SK-N-SH treated with all-trans-retinoic acid at 6 μM for 48 hours (cell line): ENCODE measurements around the gene GRM4.

Source experiments
- ARNTL ChIP-seq: fragments of 450-650 bp; formaldehyde crosslinking; IDR thresholded peaks from 2 replicates; pipeline ENCODE4 v1.5.0; 2020; ENCODE audit warnings: low read depth, mild to moderate bottlenecking, moderate library complexity, borderline replicate concordance
- OSR1 ChIP-seq: fragments of 250-450 bp; sonication (Bioruptor Pico); IDR thresholded peaks from 2 replicates; pipeline ENCODE4 v1.8.0; 2022; ENCODE audit warnings: moderate library complexity, mild to moderate bottlenecking, inconsistent platforms
- PATZ1 ChIP-seq: fragments of 250-450 bp; sonication (Bioruptor Pico); IDR thresholded peaks from 2 replicates; pipeline ENCODE4 v1.8.0; 2020; ENCODE audit warnings: mild to moderate bottlenecking, moderate library complexity, borderline replicate concordance
- PPARA ChIP-seq: fragments of 250-450 bp; sonication (Bioruptor Pico); IDR thresholded peaks from 2 replicates; pipeline ENCODE4 v1.5.0; 2020; ENCODE audit warnings: mild to moderate bottlenecking, borderline replicate concordance
- SNAI2 ChIP-seq: fragments of 250-450 bp; sonication (Bioruptor Pico); IDR thresholded peaks from 2 replicates; pipeline ENCODE4 v1.5.0; 2020; ENCODE audit warnings: mild to moderate bottlenecking, moderate library complexity
- TSHZ2 ChIP-seq: fragments of 250-450 bp; sonication (Bioruptor Pico); IDR thresholded peaks from 2 replicates; pipeline ENCODE4 v1.5.0; 2020; ENCODE audit warnings: mild to moderate bottlenecking, moderate library complexity
- ZFP3 ChIP-seq: fragments of 250-450 bp; sonication (Bioruptor Pico); IDR thresholded peaks from 2 replicates; pipeline ENCODE4 v1.5.0; 2020; ENCODE audit warnings: mild to moderate bottlenecking, moderate library complexity

GRCh38 chr6:34106900-34107299 is 39.0 kb downstream of the GRM4 start:
- TF ChIP-seq TSHZ2 (CRISPR knock-in tag) (no peak), PPARA (CRISPR knock-in tag) (no peak), OSR1 (CRISPR knock-in tag) (no peak), ARNTL (CRISPR knock-in tag) (no peak), PATZ1 (no peak), SNAI2 (CRISPR knock-in tag) (no peak), ZFP3 (CRISPR knock-in tag) (no peak)
